ENCODE results near the gene MED27. TPM values are rescaled to one million over a fixed set of nuclear protein-coding genes. Genes with fewer than 3 reads are reported as not detected.

The MED27 gene
- total and polyA plus RNA-seq, 7 donors: 10.7 to 24.4 (median 14.2) TPM

DNA sequence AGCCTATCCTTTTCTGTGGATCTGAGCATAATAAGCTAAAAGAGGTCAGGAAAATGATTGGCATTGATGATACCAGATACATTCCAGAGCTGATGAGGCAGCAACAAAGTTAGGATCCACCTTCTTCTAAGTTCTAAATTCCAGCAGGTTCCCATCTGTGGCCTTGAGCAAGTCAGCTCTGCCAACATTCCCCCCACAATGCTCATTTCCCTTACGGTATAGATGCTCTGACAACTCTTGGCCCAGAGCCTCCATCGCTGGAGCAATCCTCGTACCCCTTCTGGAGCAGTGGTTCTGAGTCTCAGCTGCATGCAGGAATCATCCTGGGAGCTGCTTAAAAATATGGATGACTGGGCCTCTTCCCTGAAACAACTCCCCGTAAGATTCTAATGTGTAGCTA lies 78.1 kb downstream of the MED27 start:
- intact Hi-C loops (cut with DNase I): no loop called here
- Histone ChIP-seq H3K27me3 (ENCODE audit: insufficient read depth in 3 of 3, low read length in 2 of 3) (no peaks in the 10 kb centered on the region), H3K27ac (no peak overlapping the region), H3K9me3 (no peaks in the 10 kb centered on the region), H3K4me3 (no peak overlapping the region), H3K36me3 (ENCODE audit: insufficient read depth in 1 of 2, low read depth in 1 of 2) (no peaks in the 10 kb centered on the region), H3K4me1 (peaks cover 21% of the 10 kb centered on the region)
- no peak for DNase-seq
- WGBS, 3 donors: 88 to 91% (median 91%) methylated on average over 4 of the region's 4 CpGs
- ATAC-seq: no peak
- TF ChIP-seq, protein P1, sequence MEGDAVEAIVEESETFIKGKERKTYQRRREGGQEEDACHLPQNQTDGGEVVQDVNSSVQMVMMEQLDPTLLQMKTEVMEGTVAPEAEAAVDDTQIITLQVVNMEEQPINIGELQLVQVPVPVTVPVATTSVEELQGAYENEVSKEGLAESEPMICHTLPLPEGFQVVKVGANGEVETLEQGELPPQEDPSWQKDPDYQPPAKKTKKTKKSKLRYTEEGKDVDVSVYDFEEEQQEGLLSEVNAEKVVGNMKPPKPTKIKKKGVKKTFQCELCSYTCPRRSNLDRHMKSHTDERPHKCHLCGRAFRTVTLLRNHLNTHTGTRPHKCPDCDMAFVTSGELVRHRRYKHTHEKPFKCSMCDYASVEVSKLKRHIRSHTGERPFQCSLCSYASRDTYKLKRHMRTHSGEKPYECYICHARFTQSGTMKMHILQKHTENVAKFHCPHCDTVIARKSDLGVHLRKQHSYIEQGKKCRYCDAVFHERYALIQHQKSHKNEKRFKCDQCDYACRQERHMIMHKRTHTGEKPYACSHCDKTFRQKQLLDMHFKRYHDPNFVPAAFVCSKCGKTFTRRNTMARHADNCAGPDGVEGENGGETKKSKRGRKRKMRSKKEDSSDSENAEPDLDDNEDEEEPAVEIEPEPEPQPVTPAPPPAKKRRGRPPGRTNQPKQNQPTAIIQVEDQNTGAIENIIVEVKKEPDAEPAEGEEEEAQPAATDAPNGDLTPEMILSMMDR (IDR thresholded peaks at IDR 0.05): no peak

DNA sequence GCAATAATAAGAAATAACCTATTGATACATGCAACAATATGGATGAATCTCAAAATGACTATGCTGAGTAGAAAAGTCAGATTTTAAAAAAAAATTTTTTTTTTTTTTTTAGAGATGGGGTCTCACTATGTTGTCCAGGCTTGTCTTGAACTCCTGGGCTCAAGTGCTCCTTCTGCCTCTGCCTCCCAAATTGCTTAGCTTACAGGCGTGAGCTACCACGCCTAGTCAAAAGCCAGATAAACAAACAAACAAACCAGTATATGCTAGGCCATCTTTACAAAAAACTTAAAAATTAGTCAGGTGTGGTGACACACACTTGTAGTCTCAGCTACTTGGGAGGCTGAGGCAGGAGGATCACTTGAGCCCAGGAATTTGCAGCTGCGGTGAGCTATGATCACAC lies 79.0 kb downstream of the MED27 start:
- no peak overlapping the region for H3K4me3 ChIP-seq
- no peak for ATAC-seq
- 97 to 99% (median 97%) methylated on average over 3 of the region's 3 CpGs for WGBS, 3 donors
- intact Hi-C loops (cut with DNase I): no loop called here
- TF ChIP-seq, protein P1 (IDR thresholded peaks at IDR 0.05): no peak
- DNase-seq: no peak
- no peak overlapping the region for H3K27ac ChIP-seq
- H3K9me3 ChIP-seq: no peaks in the 10 kb centered on the region
- H3K4me1 ChIP-seq: peaks cover 12% of the 10 kb centered on the region
- peaks cover 0 to 3% of the 10 kb centered on the region in 2 donors for H3K36me3 ChIP-seq (ENCODE audit: insufficient read depth in 1 of 2, low read depth in 1 of 2)
- H3K27me3 ChIP-seq (ENCODE audit: insufficient read depth in 3 of 3, low read length in 2 of 3): no peaks in the 10 kb centered on the region

DNA sequence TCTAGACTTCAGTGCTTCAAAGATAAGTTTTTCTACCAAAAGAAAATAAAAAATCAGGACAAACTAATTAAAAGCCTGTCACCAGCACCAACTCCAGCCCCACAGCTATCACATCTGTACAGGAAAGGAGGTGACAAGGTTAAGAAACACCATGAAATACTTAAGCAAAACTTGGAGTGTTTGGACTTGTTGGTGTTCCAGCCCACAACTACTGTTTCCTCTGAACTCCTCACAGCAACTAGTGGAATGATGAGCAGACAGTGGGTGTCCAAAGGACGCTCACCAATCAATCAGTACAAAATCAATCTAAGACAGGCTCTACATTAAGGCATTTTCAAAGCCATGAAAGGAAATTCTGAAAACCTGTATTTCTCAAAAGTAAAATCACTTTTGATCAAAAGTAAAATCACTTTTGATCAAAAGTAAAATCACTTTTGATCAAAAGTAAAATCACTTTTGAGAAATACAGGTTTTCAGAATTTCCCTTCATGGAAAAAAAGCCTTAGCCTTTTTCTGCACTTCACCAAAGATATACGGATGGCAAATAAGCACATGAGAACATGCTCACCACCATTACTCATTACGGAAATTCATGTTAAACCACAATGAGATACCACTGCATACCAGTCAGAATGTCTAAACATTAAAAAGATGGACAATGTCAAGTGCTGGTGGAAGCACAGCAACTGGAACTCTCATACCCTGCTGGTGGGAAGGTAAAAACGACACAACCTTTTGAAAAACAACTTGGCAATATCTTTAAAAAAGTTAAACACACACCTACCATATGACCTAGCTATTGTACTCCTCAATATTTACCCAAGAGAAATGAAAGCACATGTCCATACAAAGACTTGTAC lies 79.7 kb downstream of the MED27 start:
- Histone ChIP-seq H3K36me3 (ENCODE audit: insufficient read depth in 1 of 2, low read depth in 1 of 2) (peaks cover 0 to 3% of the 10 kb centered on the region in 2 donors), H3K4me3 (no peak overlapping the region), H3K4me1 (peaks cover 5% of the 10 kb centered on the region), H3K27ac (no peak overlapping the region), H3K9me3 (no peaks in the 10 kb centered on the region), H3K27me3 (ENCODE audit: insufficient read depth in 3 of 3, low read length in 2 of 3) (no peaks in the 10 kb centered on the region)
- no peak for DNase-seq
- TF ChIP-seq, protein P1 (IDR thresholded peaks at IDR 0.05): no peak
- ATAC-seq: no peak
- WGBS, 3 donors: 92 to 95% (median 93%) methylated on average over 4 of the region's 4 CpGs
- intact Hi-C loops (cut with DNase I): no loop called here

DNA sequence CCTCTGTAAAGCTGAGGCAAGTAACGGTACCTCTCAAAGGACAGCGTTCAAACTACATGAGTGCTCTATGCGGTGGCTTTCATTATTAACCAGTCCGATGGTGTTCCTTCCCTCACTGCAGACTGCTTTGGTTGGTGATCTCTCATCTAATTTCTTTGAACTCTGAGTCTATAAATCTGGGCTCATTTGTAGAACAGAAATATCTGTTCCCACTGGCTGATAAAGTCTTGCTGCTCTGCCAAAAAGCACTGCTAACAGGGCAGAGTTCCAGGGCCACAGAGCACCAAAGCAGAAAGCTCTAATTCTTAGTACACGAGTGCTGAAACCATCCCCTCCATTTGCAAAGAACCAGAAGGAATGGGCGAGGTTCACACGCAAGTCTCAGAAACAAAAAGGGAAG lies 81.9 kb downstream of the MED27 start:
- 54 to 65% (median 55%) methylated on average over 7 of the region's 7 CpGs for WGBS, 3 donors
- H3K4me3 ChIP-seq: no peak overlapping the region
- ATAC-seq (peak in 1 of 4 donors; percentile 55), DNase-seq (no peak)
- no peaks in the 10 kb centered on the region for H3K27me3 ChIP-seq (ENCODE audit: insufficient read depth in 3 of 3, low read length in 2 of 3)
- H3K4me1 ChIP-seq: peaks cover 4% of the 10 kb centered on the region
- H3K9me3 ChIP-seq: no peaks in the 10 kb centered on the region
- no peak overlapping the region for H3K27ac ChIP-seq
- TF ChIP-seq, protein P1 (IDR thresholded peaks at IDR 0.05): no peak
- peaks cover 0 to 3% of the 10 kb centered on the region in 2 donors for H3K36me3 ChIP-seq (ENCODE audit: insufficient read depth in 1 of 2, low read depth in 1 of 2)
- intact Hi-C loops (cut with DNase I): no loop called here

Data from psoas muscle (tissue), 8 donors.